Embryonic facial prominence (tissue), 1 donor: ENCODE results near the gene ABHD17A.
"Not testable (repeated sequence)": the region's sequence is repeated elsewhere in the genome, so short reads cannot be mapped to it uniquely, and the experiment has no call there.

ENCODE experiments used
- DNase-seq: peaks from one replicate; pipeline ENCODE4 v3.0.0-alpha.2; 2016; ENCODE audit errors: extremely low spot score

The ABHD17A gene

GRCh38 chr19:1910177-1910576, 24.9 kb upstream of the ABHD17A start:
- DNase-seq: no peak

GRCh38 chr19:1909761-1910080, 24.4 kb upstream of the ABHD17A start:
- DNase-seq: no peak

- no peak for DNase-seq
These were observed 23.0 kb upstream of the ABHD17A start for GRCh38 chr19:1908364-1908678.

- no peak for DNase-seq
These were observed 22.5 kb upstream of the ABHD17A start for GRCh38 chr19:1907563-1908363.

- DNase-seq: no peak
These were observed 21.8 kb upstream of the ABHD17A start for GRCh38 chr19:1906985-1907562.

GRCh38 chr19:1905863-1906375, 20.6 kb upstream of the ABHD17A start:
- no peak for DNase-seq

GRCh38 chr19:1905110-1905862, 20.0 kb upstream of the ABHD17A start, which contains the start of the genes ADAT3 and SCAMP4:
TSS of gene ADAT3 (plus strand) at chr19:1905399. CDS start at chr19:1912048, 6,649 bp downstream.
TSS of gene SCAMP4 (plus strand) at chr19:1905399. CDS start at chr19:1915020, 9,621 bp downstream.
- peak; percentile 97 for DNase-seq

- no peak for DNase-seq
These were observed 19.5 kb upstream of the ABHD17A start for GRCh38 chr19:1904860-1905109.

- DNase-seq: no peak
These were observed 17.6 kb upstream of the ABHD17A start for GRCh38 chr19:1902923-1903322.

GRCh38 chr19:1901940-1902404, 16.7 kb upstream of the ABHD17A start:
- DNase-seq: no peak

- DNase-seq: no peak
These were observed 11.2 kb upstream of the ABHD17A start for GRCh38 chr19:1896508-1896907.

- DNase-seq: no peak
These were observed 8.5 kb upstream of the ABHD17A start for GRCh38 chr19:1893791-1894190.

GRCh38 chr19:1889907-1890306, 4.6 kb upstream of the ABHD17A start:
- no peak for DNase-seq

- no peak for DNase-seq
These were observed 3.1 kb upstream of the ABHD17A start for GRCh38 chr19:1888385-1888784.

GRCh38 chr19:1886360-1886759, 1.1 kb upstream of the ABHD17A start:
- DNase-seq: not testable (repeated sequence)

- no peak for DNase-seq
These were observed 469 bp downstream of the ABHD17A start for GRCh38 chr19:1884719-1885334.

- no peak for DNase-seq
These were observed 991 bp downstream of the ABHD17A start for GRCh38 chr19:1884291-1884718.

- no peak for DNase-seq
These were observed 1.5 kb downstream of the ABHD17A start for GRCh38 chr19:1883784-1884183.

- DNase-seq: no peak
These were observed 2.3 kb downstream of the ABHD17A start for GRCh38 chr19:1882786-1883692.

- DNase-seq: no peak
These were observed 3.1 kb downstream of the ABHD17A start for GRCh38 chr19:1882089-1882785.
